Right lobe of liver (tissue), 6 donors: ENCODE results near the gene RANBP2. TPM values are rescaled to one million over a fixed set of nuclear protein-coding genes. Genes with fewer than 3 reads are reported as not detected.

Source experiments
- ATAC-seq, 4 donors: fragments of 200-7000 bp; cut with Tn5 transposase; one replicate each; pipeline ENCODE4 v1.9.1; 2020; ENCODE audit warnings: mild to moderate bottlenecking in 4 of 4, moderate library complexity in 4 of 4
- DNase-seq, 3 donors: peaks; one replicate each; pipeline ENCODE4 v3.0.0-alpha.2; 2020
- H3K27ac ChIP-seq, 3 donors: fragments of 200-600 bp; one replicate each; pipeline ENCODE4 v1.8.0; 2022
- H3K27me3 ChIP-seq, 2 donors: fragments of 200-600 bp; one replicate each; pipeline ENCODE4 v1.8.0; 2022
- H3K36me3 ChIP-seq, 4 donors: fragments of 200-600 bp; sonication (generic) in 1 of 4; one replicate each; pipeline versions ENCODE4 v1.5.1 to v1.8.0; 2017 to 2022; ENCODE audit warnings: control low read depth in 1 of 4
- H3K4me1 ChIP-seq, 4 donors: fragments of 200-600 bp; sonication (generic) in 1 of 4; one replicate each; pipeline versions ENCODE4 v1.5.1 to v1.8.0; 2017 to 2022; ENCODE audit warnings: control low read depth in 1 of 4
- H3K4me3 ChIP-seq, 3 donors: fragments of 200-600 bp; one replicate each; pipeline ENCODE4 v1.8.0; 2022
- H3K9me3 ChIP-seq, 4 donors: fragments of 200-600 bp; sonication (generic) in 1 of 4; one replicate each; pipeline versions ENCODE4 v1.5.1 to v1.8.0; 2017 to 2022; ENCODE audit warnings: control low read depth in 1 of 4
- POLR2A ChIP-seq: fragments of 450-650 bp; IDR thresholded peaks from one replicate; pipeline ENCODE4 v1.6.1; 2017; ENCODE audit warnings: antibody characterized with exemption, mild to moderate bottlenecking
- WGBS: methylation state at CpG from one replicate; pipeline ENCODE4 v1.1.6; 2018; ENCODE audit warnings: low coverage, low lambda C conversion rate; ENCODE audit not compliant: insufficient coverage; ENCODE audit errors: missing lambda C conversion rate; 5-methylcytosine and 5-hydroxymethylcytosine counted together
- intact Hi-C, 2 donors: fragments of 100-400 bp; cut with DNase I; formaldehyde crosslinking; loops; one replicate each; pipeline versions ENCODE4 v1.11.2 to v1.14.1; 2022
- total RNA-seq, 6 experiments: library from RNA; depleted of rRNA in 2 of 6; stranded (reverse); fragments of >200 nt in 2 of 6; fragmentation: NEBNext Ultra II Directional in 3 of 6; extraction: Animal tissue kit (Norgen Biotek cat#: 25700) in 3 of 6; gene quantifications; one replicate each; pipeline versions ENCODE4 v1.1.0 to v1.2.4, GENCODE V29; 2016 to 2023
- TF ChIP-seq, protein P1 (sequence below), 4 donors: fragments of 200-600 bp in 3 of 4; fragments of 450-650 bp in 1 of 4; IDR thresholded peaks; one replicate each; pipeline versions ENCODE4 v1.5.1 to v1.8.0; 2016 to 2022; ENCODE audit warnings: antibody characterized with exemption in 4 of 4, mild to moderate bottlenecking in 2 of 4
- donor health status: DM: no; HTN: yes; CAD: no.
- donor health status: DM: no; HTN: no; CAD: no.
- donor health status: DM: no; HTN: no; CAD: no.
- donor health status: DM: no; HTN: yes; CAD: no.
- donor health status: DM: no; HTN: yes; CAD: no.

Gene RANBP2
- total RNA-seq, 6 experiments from 2014 or later, result 31.9 to 41.5 (median 36.1) TPM

DNA sequence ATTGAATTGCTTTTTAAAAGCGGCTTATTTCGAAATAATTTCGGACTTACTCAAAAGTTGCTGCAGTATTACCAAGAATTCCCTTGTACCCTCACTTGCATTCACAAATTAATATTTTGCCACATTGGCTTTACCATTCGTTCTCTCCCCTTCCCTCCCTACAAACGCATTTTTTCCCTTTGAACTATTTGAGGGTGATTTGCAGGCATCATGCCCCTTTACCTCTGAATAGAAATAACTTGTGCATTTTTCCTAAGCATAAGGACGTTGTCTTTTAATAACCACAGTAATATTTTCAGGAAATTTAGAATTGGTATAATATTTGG lies 67.9 kb downstream of the RANBP2 start:
- Histone ChIP-seq H3K9me3 (no peaks in the 10 kb centered on the region), H3K4me3 (peak overlapping the region; percentile 62 to 81 (median 73)), H3K4me1 (no peaks in the 10 kb centered on the region), H3K36me3 (peaks cover 0 to 21% (median 3%) of the 10 kb centered on the region in 4 donors), H3K27me3 (no peaks in the 10 kb centered on the region), H3K27ac (peak overlapping the region in 2 of 3 donors; percentile 41 to 69)
- DNase-seq (no peak), ATAC-seq (no peak)
- TF ChIP-seq POLR2A, result no peak
- intact Hi-C loops, result no loop called here
- 2% methylated on average over 6 of the region's 6 CpGs for WGBS

DNA sequence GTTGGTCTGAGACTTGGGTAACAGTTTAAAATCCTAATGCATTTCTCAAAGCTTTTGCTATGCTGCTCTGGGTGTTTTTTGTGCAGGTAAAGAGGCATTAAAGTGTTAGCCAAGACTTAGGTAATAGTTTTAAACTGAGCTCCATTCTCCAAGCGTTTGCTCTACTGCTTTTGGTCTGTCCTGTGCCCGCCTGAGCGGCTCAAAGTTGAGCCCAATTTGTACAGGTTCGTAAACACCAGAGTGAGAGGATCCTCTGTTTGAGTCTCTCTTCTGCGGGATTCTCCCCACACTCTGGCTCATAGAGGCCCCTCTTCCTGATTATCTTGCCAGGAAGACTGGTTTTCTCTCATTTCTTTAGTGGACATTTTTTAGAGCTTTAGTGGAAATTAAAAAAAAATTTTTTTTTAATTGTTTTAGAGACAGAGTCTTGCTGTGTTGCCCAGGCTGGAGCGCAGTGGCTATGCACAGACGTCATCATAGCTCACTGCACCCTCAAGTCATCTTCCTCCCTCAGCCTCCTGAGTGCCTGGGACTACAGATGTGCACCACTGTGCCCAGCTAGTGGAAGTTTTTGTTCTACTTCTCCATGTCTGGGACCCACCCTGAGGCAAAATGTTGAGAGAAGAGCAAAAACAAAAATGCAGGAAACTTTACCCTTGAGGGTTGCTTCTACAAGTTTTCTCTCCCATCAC lies 83.9 kb downstream of the RANBP2 start:
- WGBS, result 66% methylated on average over 6 of the region's 7 CpGs

DNA sequence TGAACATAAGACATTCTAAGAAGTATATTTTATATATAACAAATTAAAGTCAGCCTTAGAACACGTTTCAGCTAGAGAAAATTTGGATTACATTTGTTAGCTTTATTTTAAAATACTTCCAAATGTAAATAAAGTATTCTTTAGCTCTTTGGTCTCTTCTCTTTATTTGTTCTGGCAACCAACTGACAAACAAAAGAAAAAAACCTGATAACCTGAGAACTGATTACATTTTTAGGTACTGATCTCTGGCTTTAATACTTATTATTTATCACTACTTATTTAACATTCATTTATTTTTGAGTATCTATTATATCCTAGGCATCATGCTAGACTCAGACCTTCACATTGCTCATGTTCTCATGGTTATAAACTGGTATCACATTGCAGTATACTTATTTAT lies 85.8 kb downstream of the RANBP2 start:
- Histone ChIP-seq H3K27ac (no peak overlapping the region), H3K4me3 (no peak overlapping the region), H3K9me3 (peaks cover 0 to 6% (median under 1%) of the 10 kb centered on the region in 4 donors), H3K27me3 (no peaks in the 10 kb centered on the region), H3K36me3 (no peaks in the 10 kb centered on the region), H3K4me1 (peaks cover 0 to 11% (median 3%) of the 10 kb centered on the region in 4 donors)
- ATAC-seq (peak in 2 of 4 donors; percentile 33 to 62), DNase-seq (no peak)
- WGBS, result 35% methylated on average over 1 of the region's 1 CpG
- intact Hi-C loops, result no loop called here
- TF ChIP-seq, protein P1, sequence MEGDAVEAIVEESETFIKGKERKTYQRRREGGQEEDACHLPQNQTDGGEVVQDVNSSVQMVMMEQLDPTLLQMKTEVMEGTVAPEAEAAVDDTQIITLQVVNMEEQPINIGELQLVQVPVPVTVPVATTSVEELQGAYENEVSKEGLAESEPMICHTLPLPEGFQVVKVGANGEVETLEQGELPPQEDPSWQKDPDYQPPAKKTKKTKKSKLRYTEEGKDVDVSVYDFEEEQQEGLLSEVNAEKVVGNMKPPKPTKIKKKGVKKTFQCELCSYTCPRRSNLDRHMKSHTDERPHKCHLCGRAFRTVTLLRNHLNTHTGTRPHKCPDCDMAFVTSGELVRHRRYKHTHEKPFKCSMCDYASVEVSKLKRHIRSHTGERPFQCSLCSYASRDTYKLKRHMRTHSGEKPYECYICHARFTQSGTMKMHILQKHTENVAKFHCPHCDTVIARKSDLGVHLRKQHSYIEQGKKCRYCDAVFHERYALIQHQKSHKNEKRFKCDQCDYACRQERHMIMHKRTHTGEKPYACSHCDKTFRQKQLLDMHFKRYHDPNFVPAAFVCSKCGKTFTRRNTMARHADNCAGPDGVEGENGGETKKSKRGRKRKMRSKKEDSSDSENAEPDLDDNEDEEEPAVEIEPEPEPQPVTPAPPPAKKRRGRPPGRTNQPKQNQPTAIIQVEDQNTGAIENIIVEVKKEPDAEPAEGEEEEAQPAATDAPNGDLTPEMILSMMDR (IDR thresholded peaks at IDR 0.05), result no peak
- no peak for TF ChIP-seq POLR2A

More for the DNA sequence above, 83.9 kb downstream of the RANBP2 start:
- intact Hi-C loops, result no loop called here
- Histone ChIP-seq H3K36me3 (no peaks in the 10 kb centered on the region), H3K27me3 (no peaks in the 10 kb centered on the region), H3K4me3 (no peak overlapping the region), H3K4me1 (peaks cover 0 to 11% (median 3%) of the 10 kb centered on the region in 4 donors), H3K27ac (no peak overlapping the region), H3K9me3 (no peaks in the 10 kb centered on the region)
- TF ChIP-seq, protein P1 (IDR thresholded peaks at IDR 0.05), result no peak
- no peak for TF ChIP-seq POLR2A
- ATAC-seq (peak in 3 of 4 donors; percentile 36 to 73 (median 40)), DNase-seq (no peak)

DNA sequence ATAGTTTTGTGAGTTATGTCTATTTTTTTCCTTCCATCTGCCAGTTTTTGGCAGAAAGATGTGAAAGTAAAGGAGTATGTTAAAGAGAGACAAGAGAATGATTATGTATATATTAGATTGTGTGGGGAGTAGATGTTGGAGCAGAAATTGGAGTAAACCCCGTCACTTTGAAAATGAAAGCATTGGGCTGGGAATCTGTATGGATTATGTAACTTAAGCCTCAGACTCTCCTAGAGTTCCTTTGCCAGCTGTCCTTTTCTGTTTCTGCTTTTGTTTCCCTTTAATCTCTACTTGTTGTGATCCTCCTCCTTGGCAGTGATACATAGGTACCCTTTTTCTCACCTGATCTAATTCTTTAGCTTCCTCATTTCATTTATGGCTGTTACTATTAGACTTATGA lies 86.5 kb downstream of the RANBP2 start:
- 28% methylated on average over 1 of the region's 1 CpG for WGBS
- H3K36me3 ChIP-seq, result no peaks in the 10 kb centered on the region
- intact Hi-C loops, result no loop called here
- peak overlapping the region in 2 of 3 donors; percentile 1 to 19 for H3K27ac ChIP-seq
- peak; percentile 31 to 76 (median 69) for ATAC-seq
- no peak for TF ChIP-seq POLR2A
- TF ChIP-seq, protein P1 (IDR thresholded peaks at IDR 0.05), result no peak
- H3K27me3 ChIP-seq, result no peaks in the 10 kb centered on the region
- H3K4me3 ChIP-seq, result peak overlapping the region in 2 of 3 donors; percentile 5 to 18
- H3K9me3 ChIP-seq, result peaks cover 0 to 8% (median 4%) of the 10 kb centered on the region in 4 donors
- DNase-seq, result no peak
- peaks cover 0 to 11% (median 3%) of the 10 kb centered on the region in 4 donors for H3K4me1 ChIP-seq

DNA sequence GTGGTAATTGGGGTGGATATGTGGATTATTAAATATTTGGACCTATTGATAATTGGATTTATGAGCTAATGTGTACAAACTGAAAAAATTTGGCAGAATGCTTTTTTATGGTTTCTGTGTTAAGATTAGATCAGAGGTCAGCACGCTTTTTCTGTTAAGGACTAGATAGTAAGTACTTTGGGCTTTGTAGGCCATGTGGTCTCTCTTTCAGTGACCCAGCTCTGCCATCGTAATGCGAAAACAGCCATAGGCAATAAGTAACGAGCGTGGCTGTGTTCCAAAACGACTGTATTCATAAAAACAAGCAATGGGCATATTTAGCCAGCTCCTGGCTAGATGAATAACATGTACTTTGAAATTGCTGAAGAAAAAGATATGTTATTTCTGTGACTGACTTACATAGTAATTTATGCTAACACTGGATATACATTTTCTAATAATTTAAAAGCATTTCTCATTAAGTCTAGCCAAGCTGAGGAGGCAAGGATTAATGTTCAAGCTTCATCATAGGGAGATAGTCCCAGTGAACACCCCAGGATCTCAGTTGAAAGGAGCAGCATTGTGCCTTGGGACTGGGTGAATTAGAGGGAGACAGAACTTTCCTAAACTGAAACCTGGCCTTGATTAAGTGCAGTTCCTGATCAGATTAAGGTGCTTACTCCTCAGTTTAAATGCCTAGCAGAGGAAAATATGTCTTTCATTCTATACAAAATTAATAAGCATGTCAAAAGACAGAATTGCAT lies 87.3 kb downstream of the RANBP2 start:
- intact Hi-C loops, result no loop called here
- peak overlapping the region in 1 of 3 donors; percentile 1 for H3K27ac ChIP-seq

More for the DNA sequence above, 87.3 kb downstream of the RANBP2 start:
- WGBS, result 36% methylated on average over 6 of the region's 6 CpGs
- Histone ChIP-seq H3K4me1 (peaks cover 0 to 15% (median 3%) of the 10 kb centered on the region in 4 donors), H3K27me3 (no peaks in the 10 kb centered on the region), H3K36me3 (no peaks in the 10 kb centered on the region), H3K9me3 (peaks cover 0 to 8% (median 4%) of the 10 kb centered on the region in 4 donors), H3K4me3 (no peak overlapping the region)
- no peak for TF ChIP-seq POLR2A
- TF ChIP-seq, protein P1 (IDR thresholded peaks at IDR 0.05), result no peak
- DNase-seq (no peak), ATAC-seq (peak in 3 of 4 donors; percentile 20 to 68 (median 51))
